Esophagus muscularis mucosa (tissue), 4 donors: ENCODE data around the gene DUT. TPM values are rescaled to one million over a fixed set of nuclear protein-coding genes. Genes with fewer than 3 reads are reported as not detected.

Experiments used
- DNase-seq: peaks from one replicate; pipeline ENCODE4 v3.0.0-alpha.2; 2017; ENCODE audit errors: extremely low spot score
- H3K27ac ChIP-seq, 4 donors: fragments of 200-600 bp; sonication (generic); replicated peaks in 1 of 4; 1 replicate in 3 of 4; 2 replicates in 1 of 4; pipeline ENCODE4 v1.5.1; 2016 to 2019; ENCODE audit warnings: mild to moderate bottlenecking in 1 of 4
- H3K27me3 ChIP-seq, 4 donors: fragments of 200-600 bp; sonication (generic); one replicate each; pipeline versions ENCODE4 v1.5.1 to v1.6.0; 2016 to 2019
- H3K36me3 ChIP-seq, 4 donors: fragments of 200-600 bp; sonication (generic); one replicate each; pipeline ENCODE4 v1.5.1; 2016 to 2019
- H3K4me1 ChIP-seq, 4 donors: fragments of 200-600 bp; sonication (generic); one replicate each; pipeline ENCODE4 v1.5.1; 2016 to 2019
- H3K4me3 ChIP-seq, 4 donors: fragments of 200-600 bp; sonication (generic); 1 replicate in 2 of 4; 2 replicates in 2 of 4; pipeline ENCODE4 v1.5.1; 2016 to 2019; ENCODE audit warnings: mild to moderate bottlenecking in 4 of 4, moderate library complexity in 1 of 4
- H3K9me3 ChIP-seq, 4 donors: fragments of 200-600 bp; sonication (generic); 1 replicate in 3 of 4; 2 replicates in 1 of 4; pipeline ENCODE4 v1.5.1; 2016 to 2019
- EP300 ChIP-seq: sonication (generic); formaldehyde crosslinking; IDR thresholded peaks from one replicate; pipeline ENCODE4 v1.6.1; 2017; ENCODE audit warnings: antibody characterized with exemption
- POLR2A ChIP-seq: fragments of 450-650 bp; IDR thresholded peaks from one replicate; pipeline ENCODE4 v1.6.1; 2017; ENCODE audit warnings: antibody characterized with exemption, moderate library complexity, mild to moderate bottlenecking, low read depth
- POLR2AphosphoS5 ChIP-seq, 2 donors: sonication (generic); formaldehyde crosslinking; IDR thresholded peaks; one replicate each; pipeline ENCODE4 v1.6.1; 2017; ENCODE audit warnings: antibody characterized with exemption in 2 of 2
- WGBS: methylation state at CpG from one replicate; pipeline ENCODE4 v1.1.5; 2018; 5-methylcytosine and 5-hydroxymethylcytosine counted together
- intact Hi-C: fragments of 100-400 bp; cut with DNase I; formaldehyde crosslinking; loops from one replicate; pipeline ENCODE4 v1.15.1; 2023
- total RNA-seq, 4 donors: library from RNA; depleted of rRNA; stranded (reverse); fragments of >200 nt; gene quantifications; one replicate each; pipeline versions ENCODE4 v1.1.0 to v1.2.1, GENCODE V29; 2016
- TF ChIP-seq, protein P1 (sequence below), 3 experiments: fragments of 200-600 bp in 2 of 3; fragments of 450-650 bp in 1 of 3; sonication (generic) in 2 of 3; IDR thresholded peaks; one replicate each; pipeline ENCODE4 v1.5.1; 2017 to 2019; ENCODE audit warnings: antibody characterized with exemption in 3 of 3, mild to moderate bottlenecking in 2 of 3, moderate library complexity in 1 of 3

DUT gene
- total RNA-seq, 4 donors from 2014 or later: 82.0 to 121 (median 92.8) TPM

DNA sequence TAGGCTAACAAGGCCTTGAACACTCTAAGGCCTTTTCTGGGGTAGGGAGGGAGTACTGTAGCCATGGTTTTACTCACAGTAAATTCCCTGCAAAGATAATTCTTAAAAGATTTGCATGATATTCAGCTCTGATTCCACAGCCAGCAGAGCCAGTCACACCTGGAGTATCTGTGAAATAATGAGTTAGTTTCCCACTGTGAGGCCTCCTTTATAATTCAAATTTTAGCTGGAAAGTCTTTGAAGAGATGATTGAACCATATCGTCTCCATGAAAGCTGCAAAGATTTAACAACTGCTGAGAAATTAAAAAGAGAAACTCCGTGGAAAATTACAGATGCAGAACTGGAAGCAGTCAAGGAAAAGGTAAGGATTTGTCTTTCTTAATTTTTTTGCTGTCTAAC lies 32.3 kb upstream of the DUT start:
- intact Hi-C loops: no loop called here
- TF ChIP-seq POLR2AphosphoS5 (IDR thresholded peaks at IDR 0.05): no peak
- no peak overlapping the region for H3K27ac ChIP-seq
- no peaks in the 10 kb centered on the region for H3K27me3 ChIP-seq
- DNase-seq: no peak
- no peaks in the 10 kb centered on the region for H3K9me3 ChIP-seq
- H3K4me1 ChIP-seq: no peaks in the 10 kb centered on the region
- 61% methylated on average over 2 of the region's 2 CpGs for WGBS
- H3K36me3 ChIP-seq: no peaks in the 10 kb centered on the region
- no peak overlapping the region for H3K4me3 ChIP-seq

DNA sequence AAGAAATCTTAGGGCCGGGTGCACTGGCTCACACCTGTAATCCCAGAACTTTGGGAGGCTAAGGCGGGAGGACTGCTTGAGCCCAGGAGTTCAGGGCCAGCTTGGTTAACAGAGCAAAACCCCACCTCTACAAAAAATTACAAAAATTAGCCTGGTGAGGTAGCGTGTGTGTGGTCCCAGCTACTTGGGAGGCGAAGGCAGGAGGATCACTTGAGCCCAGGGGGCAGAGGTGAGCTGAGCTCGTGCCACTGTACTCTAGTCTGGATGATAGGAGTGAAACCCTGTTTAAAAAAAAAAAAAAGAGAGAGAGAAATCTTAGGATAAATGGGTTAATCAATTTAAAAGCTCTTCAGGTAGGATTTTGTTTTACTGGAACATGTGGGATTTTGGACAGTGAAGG lies 31.2 kb upstream of the DUT start:
- Histone ChIP-seq H3K36me3 (no peaks in the 10 kb centered on the region), H3K9me3 (no peaks in the 10 kb centered on the region), H3K27me3 (peaks cover 0 to 4% (median 0%) of the 10 kb centered on the region in 4 donors), H3K4me3 (no peak overlapping the region), H3K4me1 (no peaks in the 10 kb centered on the region), H3K27ac (no peak overlapping the region)
- no peak for DNase-seq
- intact Hi-C loops: no loop called here
- TF ChIP-seq POLR2A (no peak), EP300 (no peak), POLR2AphosphoS5 (IDR thresholded peaks at IDR 0.05) (no peak)
- TF ChIP-seq, protein P1, sequence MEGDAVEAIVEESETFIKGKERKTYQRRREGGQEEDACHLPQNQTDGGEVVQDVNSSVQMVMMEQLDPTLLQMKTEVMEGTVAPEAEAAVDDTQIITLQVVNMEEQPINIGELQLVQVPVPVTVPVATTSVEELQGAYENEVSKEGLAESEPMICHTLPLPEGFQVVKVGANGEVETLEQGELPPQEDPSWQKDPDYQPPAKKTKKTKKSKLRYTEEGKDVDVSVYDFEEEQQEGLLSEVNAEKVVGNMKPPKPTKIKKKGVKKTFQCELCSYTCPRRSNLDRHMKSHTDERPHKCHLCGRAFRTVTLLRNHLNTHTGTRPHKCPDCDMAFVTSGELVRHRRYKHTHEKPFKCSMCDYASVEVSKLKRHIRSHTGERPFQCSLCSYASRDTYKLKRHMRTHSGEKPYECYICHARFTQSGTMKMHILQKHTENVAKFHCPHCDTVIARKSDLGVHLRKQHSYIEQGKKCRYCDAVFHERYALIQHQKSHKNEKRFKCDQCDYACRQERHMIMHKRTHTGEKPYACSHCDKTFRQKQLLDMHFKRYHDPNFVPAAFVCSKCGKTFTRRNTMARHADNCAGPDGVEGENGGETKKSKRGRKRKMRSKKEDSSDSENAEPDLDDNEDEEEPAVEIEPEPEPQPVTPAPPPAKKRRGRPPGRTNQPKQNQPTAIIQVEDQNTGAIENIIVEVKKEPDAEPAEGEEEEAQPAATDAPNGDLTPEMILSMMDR (IDR thresholded peaks at IDR 0.05): no peak
- WGBS: 86% methylated on average over 5 of the region's 5 CpGs

DNA sequence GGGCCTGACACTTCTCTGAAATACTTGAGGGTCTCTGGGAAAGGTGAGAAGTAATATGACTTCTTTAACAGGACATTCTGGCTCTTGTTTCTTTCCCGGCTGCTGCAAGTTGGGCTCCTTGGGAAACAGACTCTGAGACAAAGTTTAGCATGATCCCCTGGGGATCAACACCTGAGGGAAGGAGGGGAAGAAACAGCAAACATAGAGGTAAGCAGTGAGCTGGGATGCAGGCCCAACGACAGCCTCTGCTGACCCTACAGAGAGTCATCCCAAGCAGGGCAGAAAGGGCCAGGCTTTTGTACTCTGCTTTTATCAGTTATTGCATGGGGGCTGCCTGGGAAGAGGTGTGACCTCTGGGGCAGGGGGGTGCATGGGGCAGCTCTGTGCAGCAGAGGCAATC lies 26.8 kb upstream of the DUT start:
- intact Hi-C loops: no loop called here
- 75% methylated on average over 2 of the region's 2 CpGs for WGBS
- DNase-seq: no peak
- H3K4me3 ChIP-seq: no peak overlapping the region
- no peaks in the 10 kb centered on the region for H3K4me1 ChIP-seq
- H3K9me3 ChIP-seq: no peaks in the 10 kb centered on the region
- no peaks in the 10 kb centered on the region for H3K36me3 ChIP-seq
- H3K27me3 ChIP-seq: peaks cover 0 to 4% (median 0%) of the 10 kb centered on the region in 4 donors
- TF ChIP-seq, protein P1 (IDR thresholded peaks at IDR 0.05): no peak
- no peak overlapping the region for H3K27ac ChIP-seq

DNA sequence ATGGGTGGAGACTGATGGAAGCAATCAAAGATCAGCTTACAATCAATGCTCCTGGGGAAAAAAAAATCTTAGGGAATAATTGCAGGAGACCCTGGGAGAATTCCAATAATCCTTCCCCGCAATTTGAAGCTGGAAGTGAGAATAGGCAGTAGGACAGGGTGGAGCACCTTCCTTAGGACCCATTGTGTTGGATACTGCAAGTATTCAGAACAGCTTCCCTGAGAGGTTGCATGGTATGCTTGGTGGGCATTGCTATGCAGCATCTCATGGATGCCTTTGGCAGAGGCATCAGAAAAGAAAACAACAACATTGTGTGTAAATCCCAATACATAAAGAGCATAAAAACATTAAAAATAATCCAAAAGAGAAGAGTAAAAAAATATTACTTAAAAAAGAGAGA lies 24.6 kb upstream of the DUT start:
- WGBS: 82% methylated on average over 1 of the region's 1 CpG
- intact Hi-C loops: no loop called here
- no peaks in the 10 kb centered on the region for H3K36me3 ChIP-seq
- H3K4me3 ChIP-seq: no peak overlapping the region
- no peak for DNase-seq
- peaks cover 0 to 4% (median 0%) of the 10 kb centered on the region in 4 donors for H3K27me3 ChIP-seq
- H3K4me1 ChIP-seq: no peaks in the 10 kb centered on the region
- no peak for TF ChIP-seq POLR2A
- TF ChIP-seq EP300: no peak
- no peak for TF ChIP-seq POLR2AphosphoS5 (IDR thresholded peaks at IDR 0.05)
- TF ChIP-seq, protein P1 (IDR thresholded peaks at IDR 0.05): no peak
- H3K9me3 ChIP-seq: no peaks in the 10 kb centered on the region
- no peak overlapping the region for H3K27ac ChIP-seq

DNA sequence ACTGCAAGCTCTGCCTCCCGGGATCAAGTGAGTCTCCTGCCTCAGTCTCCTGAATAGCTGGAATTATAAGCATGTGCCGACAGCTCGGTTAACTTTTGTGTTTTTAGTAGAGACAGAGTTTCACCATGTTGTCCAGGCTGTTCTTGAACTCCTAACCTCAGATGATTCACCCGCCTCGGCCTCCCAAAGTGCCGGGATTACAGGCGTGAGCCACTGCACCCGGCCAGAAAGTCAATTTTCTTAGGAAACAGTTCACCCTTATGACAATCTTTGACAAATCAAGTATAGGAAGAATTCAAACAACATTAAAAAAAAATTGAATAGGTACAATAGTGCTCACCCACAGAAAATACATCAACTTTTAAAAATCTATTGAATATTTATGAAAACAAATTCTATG lies 23.6 kb upstream of the DUT start:
- Histone ChIP-seq H3K36me3 (no peaks in the 10 kb centered on the region), H3K27ac (no peak overlapping the region), H3K9me3 (no peaks in the 10 kb centered on the region), H3K4me3 (no peak overlapping the region), H3K27me3 (peaks cover 0 to 4% (median 0%) of the 10 kb centered on the region in 4 donors), H3K4me1 (no peaks in the 10 kb centered on the region)
- DNase-seq: no peak
- TF ChIP-seq POLR2A (no peak), POLR2AphosphoS5 (IDR thresholded peaks at IDR 0.05) (no peak), EP300 (no peak)
- TF ChIP-seq, protein P1 (IDR thresholded peaks at IDR 0.05): no peak
- intact Hi-C loops: no loop called here
- WGBS: 85% methylated on average over 8 of the region's 8 CpGs
